ENCODE results near the gene AUTS2. TPM values are rescaled to one million over a fixed set of nuclear protein-coding genes. Genes with fewer than 3 reads are reported as not detected.

The AUTS2 gene
- total RNA-seq, 6 donors from 2014 or later, result 38.9 to 151 (median 55.8) TPM

DNA sequence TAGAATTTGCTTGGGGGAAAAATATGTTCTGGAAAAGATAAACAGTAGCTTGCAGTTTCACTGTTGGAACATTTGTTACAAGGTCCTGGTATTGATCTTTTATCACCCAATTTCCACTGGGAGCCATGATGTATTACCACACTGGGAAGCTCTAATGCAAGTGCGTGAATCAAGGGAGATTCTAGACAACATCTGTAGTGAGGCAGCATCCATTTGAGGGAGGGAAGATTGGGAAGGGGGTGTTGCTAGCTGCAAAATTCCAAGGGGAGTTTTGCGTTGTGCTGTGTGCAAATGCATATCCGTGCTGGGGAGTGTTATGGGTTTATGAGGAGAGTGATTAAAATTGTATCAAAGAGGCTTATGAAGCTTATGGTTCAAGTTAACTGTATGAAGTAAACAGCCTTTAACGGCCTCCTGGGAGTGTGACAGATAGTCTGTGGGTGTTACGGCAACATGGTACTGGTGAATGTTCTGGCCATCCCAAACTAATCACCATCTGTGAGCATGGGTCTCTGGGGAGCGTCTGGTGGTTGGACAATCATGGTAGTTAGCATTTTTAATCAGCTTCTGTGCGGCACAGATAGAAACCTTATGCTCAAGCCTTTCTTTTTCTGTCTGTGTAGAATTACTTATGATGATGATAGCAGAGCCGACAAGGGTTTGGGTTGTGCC lies 931.8 kb downstream of the AUTS2 start:
- Histone ChIP-seq H3K27ac (no peak overlapping the region), H3K4me1 (no peaks in the 10 kb centered on the region), H3K4me3 (no peak overlapping the region), H3K36me3 (no peaks in the 10 kb centered on the region), H3K27me3 (no peaks in the 10 kb centered on the region), H3K9me3 (no peaks in the 10 kb centered on the region)
- 93 to 96% methylated on average over 8 of the region's 8 CpGs for WGBS, 2 donors
- ATAC-seq (ENCODE audit: low FRiP score in 2 of 2) (no peak), DNase-seq (no peak)
- TF ChIP-seq, protein P1, sequence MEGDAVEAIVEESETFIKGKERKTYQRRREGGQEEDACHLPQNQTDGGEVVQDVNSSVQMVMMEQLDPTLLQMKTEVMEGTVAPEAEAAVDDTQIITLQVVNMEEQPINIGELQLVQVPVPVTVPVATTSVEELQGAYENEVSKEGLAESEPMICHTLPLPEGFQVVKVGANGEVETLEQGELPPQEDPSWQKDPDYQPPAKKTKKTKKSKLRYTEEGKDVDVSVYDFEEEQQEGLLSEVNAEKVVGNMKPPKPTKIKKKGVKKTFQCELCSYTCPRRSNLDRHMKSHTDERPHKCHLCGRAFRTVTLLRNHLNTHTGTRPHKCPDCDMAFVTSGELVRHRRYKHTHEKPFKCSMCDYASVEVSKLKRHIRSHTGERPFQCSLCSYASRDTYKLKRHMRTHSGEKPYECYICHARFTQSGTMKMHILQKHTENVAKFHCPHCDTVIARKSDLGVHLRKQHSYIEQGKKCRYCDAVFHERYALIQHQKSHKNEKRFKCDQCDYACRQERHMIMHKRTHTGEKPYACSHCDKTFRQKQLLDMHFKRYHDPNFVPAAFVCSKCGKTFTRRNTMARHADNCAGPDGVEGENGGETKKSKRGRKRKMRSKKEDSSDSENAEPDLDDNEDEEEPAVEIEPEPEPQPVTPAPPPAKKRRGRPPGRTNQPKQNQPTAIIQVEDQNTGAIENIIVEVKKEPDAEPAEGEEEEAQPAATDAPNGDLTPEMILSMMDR (IDR thresholded peaks at IDR 0.05), result no peak
- no peak for TF ChIP-seq POLR2A (IDR thresholded peaks at IDR 0.05)
- TF ChIP-seq POLR2AphosphoS5 (IDR thresholded peaks at IDR 0.05), result no peak
- TF ChIP-seq EP300 (IDR thresholded peaks at IDR 0.05), result no peak

DNA sequence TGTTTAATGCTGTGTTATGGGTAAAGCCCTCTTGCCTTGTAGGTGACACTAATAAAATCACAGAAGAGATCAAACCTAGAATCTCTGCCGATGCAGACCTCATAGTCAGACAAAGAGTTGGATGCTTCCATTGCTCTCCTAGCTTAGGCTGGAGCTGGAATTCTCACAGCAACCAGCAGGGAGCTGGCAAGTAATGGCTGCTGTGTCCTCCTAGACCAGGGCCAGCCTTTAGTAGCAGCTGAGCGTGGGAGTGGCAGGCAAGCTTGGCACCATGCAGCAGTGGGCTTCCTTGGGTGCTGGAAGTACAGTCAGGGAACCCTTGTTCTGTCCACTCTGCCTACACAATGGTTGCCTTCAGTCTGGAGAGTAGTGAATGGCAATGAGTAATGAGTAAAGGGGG lies 935.3 kb downstream of the AUTS2 start:
- no peak for ATAC-seq (ENCODE audit: low FRiP score in 2 of 2)
- no peaks in the 10 kb centered on the region for H3K9me3 ChIP-seq
- DNase-seq, result no peak
- no peaks in the 10 kb centered on the region for H3K27me3 ChIP-seq
- no peaks in the 10 kb centered on the region for H3K4me1 ChIP-seq
- 82 to 83% methylated on average over 2 of the region's 2 CpGs for WGBS, 2 donors
- TF ChIP-seq, protein P1 (IDR thresholded peaks at IDR 0.05), result no peak
- no peak for TF ChIP-seq POLR2A (IDR thresholded peaks at IDR 0.05)
- no peak for TF ChIP-seq POLR2AphosphoS5 (IDR thresholded peaks at IDR 0.05)
- TF ChIP-seq EP300 (IDR thresholded peaks at IDR 0.05), result no peak
- no peaks in the 10 kb centered on the region for H3K36me3 ChIP-seq
- no peak overlapping the region for H3K4me3 ChIP-seq
- no peak overlapping the region for H3K27ac ChIP-seq

DNA sequence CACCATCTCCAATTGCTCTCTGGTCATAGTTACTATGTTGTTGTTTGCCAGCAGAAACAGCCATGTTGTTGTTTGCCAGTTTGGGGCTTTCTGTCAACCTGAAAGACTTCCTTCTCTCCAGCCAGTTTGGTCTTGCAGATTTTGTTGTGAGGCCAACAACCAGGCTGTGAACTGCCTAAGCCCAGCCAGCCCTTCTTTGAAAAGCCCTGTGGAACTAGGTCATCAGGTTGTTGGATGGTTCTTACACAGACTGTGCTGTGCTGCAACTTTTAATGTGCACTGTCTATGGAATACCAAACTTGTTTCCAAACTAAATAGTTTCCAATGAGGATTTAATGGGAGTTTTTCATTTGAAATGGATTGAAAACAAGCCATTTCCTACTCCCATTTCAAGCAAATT lies 940.9 kb downstream of the AUTS2 start:
- H3K9me3 ChIP-seq, result no peaks in the 10 kb centered on the region
- ATAC-seq (ENCODE audit: low FRiP score in 2 of 2) (no peak), DNase-seq (no peak)
- H3K4me1 ChIP-seq, result peaks cover 0 to 8% (median 3%) of the 10 kb centered on the region in 4 donors
- no peaks in the 10 kb centered on the region for H3K27me3 ChIP-seq
- H3K4me3 ChIP-seq, result no peak overlapping the region
- TF ChIP-seq EP300 (IDR thresholded peaks at IDR 0.05), result no peak
- TF ChIP-seq POLR2A (IDR thresholded peaks at IDR 0.05), result no peak
- H3K27ac ChIP-seq, result no peak overlapping the region
- no peaks in the 10 kb centered on the region for H3K36me3 ChIP-seq

DNA sequence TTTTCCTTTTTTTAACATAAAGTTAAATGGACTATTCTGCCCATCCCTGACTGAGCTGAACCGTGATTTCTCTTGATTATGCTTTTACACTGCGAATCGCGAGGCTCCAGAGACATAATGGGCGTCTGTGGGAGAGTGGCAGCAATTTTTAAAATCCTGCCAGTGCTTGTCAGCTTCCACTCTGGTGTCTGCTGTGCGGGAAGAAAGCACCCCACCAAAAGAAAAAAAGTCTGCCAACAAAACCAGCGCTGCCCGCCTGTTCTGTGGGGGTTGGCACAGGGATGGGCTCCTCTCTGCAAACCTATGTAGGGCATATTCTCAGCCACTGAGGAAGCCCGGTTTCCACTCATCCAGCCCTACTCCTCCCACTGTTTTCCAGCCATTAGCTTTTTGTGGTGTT lies 941.3 kb downstream of the AUTS2 start:
- peaks cover 0 to 8% (median 3%) of the 10 kb centered on the region in 4 donors for H3K4me1 ChIP-seq
- H3K27me3 ChIP-seq, result no peaks in the 10 kb centered on the region
- DNase-seq, result no peak
- 85 to 90% methylated on average over 9 of the region's 9 CpGs for WGBS, 2 donors
- H3K4me3 ChIP-seq, result no peak overlapping the region
- H3K36me3 ChIP-seq, result no peaks in the 10 kb centered on the region
- no peak overlapping the region for H3K27ac ChIP-seq
- H3K9me3 ChIP-seq, result no peaks in the 10 kb centered on the region
- no peak for ATAC-seq (ENCODE audit: low FRiP score in 2 of 2)
- TF ChIP-seq, protein P1 (IDR thresholded peaks at IDR 0.05), result no peak
- TF ChIP-seq EP300 (IDR thresholded peaks at IDR 0.05), result no peak
- no peak for TF ChIP-seq POLR2A (IDR thresholded peaks at IDR 0.05)
- TF ChIP-seq POLR2AphosphoS5 (IDR thresholded peaks at IDR 0.05), result no peak

DNA sequence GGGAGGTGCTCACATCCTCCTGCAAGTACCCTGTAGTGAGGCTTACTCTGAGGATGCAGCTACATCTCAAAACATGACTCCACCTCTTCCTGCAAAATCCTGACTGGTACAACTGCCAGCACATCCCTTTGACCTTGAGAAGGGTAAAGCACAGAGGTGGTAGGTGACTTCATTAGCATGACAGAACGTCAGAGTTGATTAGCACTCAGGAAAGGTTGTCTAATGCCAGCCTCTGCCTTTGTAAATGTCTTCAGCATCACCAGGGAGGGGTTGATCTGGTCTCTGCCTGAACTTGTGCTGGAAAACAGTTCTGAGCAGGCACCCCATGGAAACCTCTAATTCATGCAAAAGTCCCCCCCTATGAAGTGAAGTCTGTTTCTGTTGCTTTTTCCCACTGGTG lies 942.4 kb downstream of the AUTS2 start:
- no peak overlapping the region for H3K4me3 ChIP-seq
- DNase-seq (no peak), ATAC-seq (ENCODE audit: low FRiP score in 2 of 2) (no peak)
- TF ChIP-seq POLR2A (IDR thresholded peaks at IDR 0.05), result no peak
- TF ChIP-seq, protein P1 (IDR thresholded peaks at IDR 0.05), result no peak
- no peak for TF ChIP-seq POLR2AphosphoS5 (IDR thresholded peaks at IDR 0.05)
- no peak for TF ChIP-seq EP300 (IDR thresholded peaks at IDR 0.05)
- H3K9me3 ChIP-seq, result no peaks in the 10 kb centered on the region
- peaks cover 0 to 8% (median 3%) of the 10 kb centered on the region in 4 donors for H3K4me1 ChIP-seq
- H3K36me3 ChIP-seq, result no peaks in the 10 kb centered on the region
- no peak overlapping the region for H3K27ac ChIP-seq
- 83 to 87% methylated on average over 1 of the region's 1 CpG for WGBS, 2 donors
- no peaks in the 10 kb centered on the region for H3K27me3 ChIP-seq
